ENCODE measurements around the gene WWOX.

WWOX gene

GRCh38 chr16:78609402-78610274 is 510.2 kb downstream of the WWOX start:
- DNase-seq (ENCODE audit: low read depth), result no peak

DNA sequence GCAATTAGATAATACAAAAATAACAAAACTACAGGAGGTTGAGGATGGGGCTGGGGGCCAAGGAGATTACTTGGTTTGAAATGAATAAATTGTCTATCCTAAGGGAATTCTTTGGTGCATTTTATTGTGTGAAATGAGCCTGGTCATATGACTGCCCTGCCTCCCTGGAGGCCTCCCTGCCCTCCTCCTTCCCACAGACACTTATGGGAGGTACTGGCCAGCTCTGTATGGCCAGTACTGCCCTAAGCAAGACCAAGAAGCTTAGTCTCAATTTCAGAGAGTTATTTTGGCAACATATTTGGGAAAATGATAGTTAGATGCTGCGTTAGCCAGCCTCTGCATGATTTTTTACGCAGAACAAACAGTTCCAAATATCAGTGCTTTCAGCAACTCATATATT is 511.9 kb downstream of the WWOX start:
- no peak for DNase-seq (ENCODE audit: low read depth)

- DNase-seq (ENCODE audit: low read depth), result no peak
These were observed 520.4 kb downstream of the WWOX start for GRCh38 chr16:78619811-78620210.

DNA sequence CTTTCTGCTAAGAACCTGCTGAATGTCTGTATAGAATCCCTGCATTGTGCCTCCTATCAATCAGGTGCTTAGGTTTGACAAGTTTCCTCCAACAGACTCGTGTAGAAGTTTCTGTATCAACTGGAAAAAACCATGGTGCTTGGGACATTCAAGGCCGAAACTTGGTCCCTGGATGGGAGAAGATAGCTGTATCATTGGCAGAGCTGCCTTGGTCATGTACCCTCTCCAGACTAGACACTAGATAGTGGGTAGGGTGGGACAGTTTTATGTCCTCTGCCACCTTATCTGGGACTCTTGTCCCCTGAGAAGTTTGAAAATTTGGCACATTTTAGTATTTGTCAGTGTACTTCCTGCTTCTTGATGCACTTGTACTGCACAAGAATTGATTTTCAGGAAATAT is 520.8 kb downstream of the WWOX start:
- DNase-seq (ENCODE audit: low read depth), result no peak

DNA sequence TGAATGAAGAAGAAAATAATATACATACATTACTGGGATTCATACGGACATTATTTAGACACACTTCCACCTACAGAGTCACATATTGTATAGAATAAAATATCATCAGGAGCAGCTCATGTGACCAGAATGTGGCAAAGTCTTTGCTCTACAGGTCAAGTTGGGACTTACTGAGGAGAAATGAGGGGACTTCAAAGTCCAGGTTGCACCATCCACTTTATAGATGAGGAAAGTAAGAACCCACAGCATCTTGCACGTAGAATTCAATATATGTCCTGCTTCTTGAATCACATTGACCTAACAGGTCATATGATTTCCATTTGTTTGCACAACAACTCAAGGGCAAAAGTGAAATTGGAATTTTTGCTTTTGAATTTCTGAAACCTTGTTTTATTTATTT is 524.3 kb downstream of the WWOX start:
- no peak for DNase-seq (ENCODE audit: low read depth)

GRCh38 chr16:78624366-78624765 is 524.9 kb downstream of the WWOX start:
- DNase-seq (ENCODE audit: low read depth), result no peak

GRCh38 chr16:78628461-78629045 is 529.1 kb downstream of the WWOX start:
- no peak for DNase-seq (ENCODE audit: low read depth)

GRCh38 chr16:78629173-78629572 is 529.7 kb downstream of the WWOX start:
- DNase-seq (ENCODE audit: low read depth), result no peak

GRCh38 chr16:78630102-78630501 is 530.6 kb downstream of the WWOX start:
- DNase-seq (ENCODE audit: low read depth), result no peak

GRCh38 chr16:78633551-78633950 is 534.1 kb downstream of the WWOX start:
- DNase-seq (ENCODE audit: low read depth), result no peak

- no peak for DNase-seq (ENCODE audit: low read depth)
These were observed 536.4 kb downstream of the WWOX start for GRCh38 chr16:78635807-78636206.

GRCh38 chr16:78638371-78638770 is 538.9 kb downstream of the WWOX start:
- no peak for DNase-seq (ENCODE audit: low read depth)

DNA sequence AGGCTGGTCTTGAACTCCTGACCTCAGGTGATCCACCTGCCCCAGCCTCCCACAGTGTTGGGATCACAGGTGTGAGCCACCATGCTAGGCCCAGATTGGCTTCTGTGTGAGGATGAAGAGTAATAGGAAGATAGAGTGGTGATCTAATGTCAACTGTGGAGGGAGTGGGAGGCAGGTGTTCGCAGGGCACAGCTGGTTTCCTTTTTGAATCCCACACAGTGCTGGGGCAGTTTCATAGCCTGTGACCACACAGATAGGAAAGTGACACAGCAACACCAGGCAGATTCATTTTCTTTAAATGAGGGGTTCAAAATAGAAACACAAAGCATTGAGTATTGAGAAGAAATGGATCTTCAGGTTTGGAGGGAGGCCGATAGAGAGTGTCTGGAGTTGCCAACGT is 540.3 kb downstream of the WWOX start:
- DNase-seq (ENCODE audit: low read depth), result no peak

DNA sequence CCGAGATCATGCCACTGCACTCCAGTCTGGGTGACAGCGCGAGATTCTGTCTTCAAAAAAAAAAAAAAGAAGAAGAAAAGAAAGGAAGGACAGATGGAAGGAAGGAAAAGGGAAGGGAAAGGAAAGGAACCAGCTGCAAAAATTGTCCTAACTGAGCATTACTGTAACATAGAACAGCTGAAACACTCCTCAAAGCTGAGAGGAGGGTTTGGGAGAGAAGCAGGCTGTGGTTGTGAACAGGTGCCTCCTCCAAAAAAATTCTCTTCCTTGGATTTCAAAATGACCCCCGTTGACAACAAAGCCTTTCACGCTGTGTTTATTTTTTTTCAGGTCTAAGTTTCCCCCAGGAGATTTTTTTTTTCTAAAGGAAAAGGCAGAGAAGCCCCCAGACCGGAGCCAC is 541.4 kb downstream of the WWOX start:
- no peak for DNase-seq (ENCODE audit: low read depth)

- no peak for DNase-seq (ENCODE audit: low read depth)
These were observed 542.0 kb downstream of the WWOX start for GRCh38 chr16:78641433-78641832.

- no peak for DNase-seq (ENCODE audit: low read depth)
These were observed 543.3 kb downstream of the WWOX start for GRCh38 chr16:78642621-78643285.

- no peak for DNase-seq (ENCODE audit: low read depth)
These were observed 546.2 kb downstream of the WWOX start for GRCh38 chr16:78645657-78646056.

DNA sequence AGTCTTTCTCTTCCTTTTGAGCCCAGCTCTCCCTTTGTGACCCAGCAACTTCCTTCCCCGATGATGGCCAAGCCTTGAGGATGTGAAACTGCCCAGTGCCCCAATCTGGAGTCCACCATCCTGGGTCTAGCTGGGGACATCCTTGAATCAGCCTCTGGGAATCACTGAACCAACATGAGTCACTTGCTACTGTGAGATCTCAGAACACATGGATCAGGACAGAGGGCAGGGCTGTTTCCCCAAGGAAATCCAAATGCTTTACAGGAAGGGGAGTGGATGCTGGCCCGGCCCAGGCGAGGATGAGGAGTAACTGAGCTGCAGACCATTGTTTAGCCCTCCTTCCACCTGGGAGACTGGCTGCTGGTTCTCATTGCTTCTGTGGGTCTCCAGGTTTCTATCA is 547.6 kb downstream of the WWOX start:
- DNase-seq (ENCODE audit: low read depth), result no peak

DNA sequence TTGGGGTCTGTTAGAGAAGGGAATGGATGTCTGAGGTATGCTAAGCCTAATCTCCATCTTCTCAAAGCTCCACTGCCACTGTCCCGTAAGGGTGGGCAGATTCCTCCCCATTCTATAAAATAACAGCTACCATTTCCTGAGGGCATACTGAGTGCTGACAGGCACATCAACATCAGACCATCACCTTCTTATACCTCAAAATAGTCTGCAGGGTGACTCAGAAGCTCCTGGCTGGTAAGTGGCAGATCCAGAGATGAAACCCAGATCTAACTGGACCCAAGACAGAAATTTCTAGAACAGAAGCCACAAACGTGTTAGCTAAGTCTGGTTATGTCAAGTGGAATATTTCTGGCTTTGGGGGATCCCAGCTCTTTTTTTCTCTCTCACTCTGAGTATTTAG is 548.0 kb downstream of the WWOX start:
- DNase-seq (ENCODE audit: low read depth), result no peak

GRCh38 chr16:78648517-78648916 is 549.1 kb downstream of the WWOX start:
- DNase-seq (ENCODE audit: low read depth), result no peak

GRCh38 chr16:78650339-78651074 is 551.1 kb downstream of the WWOX start:
- DNase-seq (ENCODE audit: low read depth), result no peak

DNA sequence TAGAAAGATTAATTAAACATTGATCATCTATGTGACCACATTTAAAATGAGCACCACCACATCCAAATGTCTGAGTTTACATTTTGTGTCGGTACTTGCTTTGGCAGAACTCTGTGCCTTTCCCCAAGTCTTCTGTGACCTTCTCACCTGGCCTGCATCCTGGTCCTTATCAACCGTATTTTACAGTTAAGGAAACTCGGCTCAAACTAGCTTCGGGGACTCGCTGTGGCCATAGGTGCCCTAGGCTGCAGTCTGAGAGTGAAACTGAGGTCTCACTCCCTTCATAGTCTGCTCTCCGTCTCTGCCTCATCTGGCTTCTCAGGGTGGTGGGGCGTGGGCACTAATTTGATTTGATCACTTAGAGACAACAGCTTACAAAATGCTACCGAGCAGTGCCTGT is 555.5 kb downstream of the WWOX start:
- no peak for DNase-seq (ENCODE audit: low read depth)

Data from stimulated activated CD8-positive, alpha-beta memory T cell treated with anti-CD3 and anti-CD28 coated beads, Interleukin-7, amount 100 ng/mL, for 24 hours (primary cell).